ENCODE results near the gene RPS25.
"Not testable (repeated sequence)": the region's sequence is repeated elsewhere in the genome, so short reads cannot be mapped to it uniquely, and the experiment has no call there.

Gene RPS25

DNA sequence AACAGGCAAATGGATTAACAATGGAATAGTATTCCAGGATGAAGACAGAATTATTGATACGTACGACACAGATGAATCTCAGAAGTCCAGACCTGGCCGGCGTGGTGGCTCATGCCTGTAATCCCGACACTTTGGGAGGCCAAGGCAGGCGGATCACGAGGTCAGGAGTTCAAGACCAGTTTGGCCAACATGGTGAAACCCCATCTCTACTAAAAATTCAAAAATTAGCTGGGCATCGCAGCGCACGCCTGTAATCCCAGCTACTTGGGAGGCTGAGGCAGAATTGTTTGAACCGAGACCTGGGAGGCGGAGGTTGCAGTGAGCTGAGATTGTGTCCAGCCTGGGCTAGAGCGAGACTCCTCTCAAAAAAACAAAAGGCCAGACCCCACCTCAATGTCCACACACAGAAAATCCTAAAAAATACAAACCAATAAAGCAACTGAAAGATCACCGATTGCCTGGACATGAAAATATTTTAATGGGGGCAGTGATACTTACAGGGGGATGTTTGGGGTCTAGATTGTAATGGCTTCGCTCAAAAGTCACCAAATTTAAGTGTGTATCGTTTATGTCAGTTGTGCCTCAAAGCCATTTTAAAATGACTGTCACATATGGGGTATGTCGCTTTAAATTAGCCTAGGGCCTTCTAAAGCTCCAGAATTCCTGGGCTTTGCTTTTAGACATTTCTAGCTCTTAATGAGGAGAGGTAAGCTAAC is 3.8 kb downstream of the RPS25 start:
- no peak for DNase-seq

DNA sequence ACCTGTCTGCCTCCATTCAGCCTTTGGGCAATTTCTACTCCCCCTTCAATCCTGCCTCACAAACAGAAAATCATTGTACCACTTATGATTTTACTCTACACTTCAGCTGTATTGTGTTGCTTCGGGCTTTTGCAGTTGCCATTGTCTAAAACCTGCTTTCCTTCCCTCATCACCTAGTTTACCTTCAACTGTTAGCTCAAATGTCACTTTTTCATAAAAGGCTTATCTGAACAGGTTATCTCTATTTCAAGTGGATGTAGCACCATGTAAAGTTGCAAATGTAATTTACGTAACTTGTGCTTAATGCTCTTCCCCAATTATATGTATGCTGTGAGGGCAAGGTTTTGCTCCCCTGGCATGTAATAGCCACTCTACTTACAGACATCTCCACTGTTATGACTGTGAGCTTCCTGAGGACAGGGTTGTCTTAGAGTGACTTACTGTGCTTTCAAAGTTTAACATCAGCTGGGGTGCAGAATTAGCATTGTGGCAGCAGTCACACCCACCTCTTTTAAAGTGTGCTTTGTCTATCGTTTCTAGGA is 5.4 kb downstream of the RPS25 start:
- no peak for DNase-seq

DNA sequence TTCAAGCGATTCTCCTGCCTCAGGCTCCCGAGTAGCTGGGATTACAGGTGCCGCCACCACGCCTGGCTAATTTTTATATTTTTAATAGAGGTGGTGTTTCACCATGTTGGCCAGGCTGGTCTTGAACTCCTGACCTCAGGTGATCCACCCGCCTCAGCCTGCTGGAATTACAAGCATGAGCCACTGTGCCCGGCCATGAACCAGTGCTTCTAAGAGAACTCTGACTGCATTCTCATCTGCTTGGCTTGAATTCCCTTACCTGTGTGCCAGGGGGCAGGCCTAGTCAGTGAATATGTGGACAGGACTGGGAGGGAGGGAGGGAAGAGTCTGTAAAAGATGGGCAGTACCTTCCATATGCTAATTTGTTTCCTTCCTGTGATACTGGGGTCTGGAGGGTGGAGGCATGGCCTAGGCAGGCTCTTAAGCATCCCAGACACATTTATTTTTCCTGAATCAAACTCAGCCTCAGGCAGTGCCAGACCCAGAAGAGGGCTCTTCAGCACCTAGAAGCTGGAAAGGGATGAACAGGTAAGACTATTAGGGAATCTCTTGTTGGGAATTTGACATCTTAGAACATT is 6.6 kb downstream of the RPS25 start:
- no peak for DNase-seq

DNA sequence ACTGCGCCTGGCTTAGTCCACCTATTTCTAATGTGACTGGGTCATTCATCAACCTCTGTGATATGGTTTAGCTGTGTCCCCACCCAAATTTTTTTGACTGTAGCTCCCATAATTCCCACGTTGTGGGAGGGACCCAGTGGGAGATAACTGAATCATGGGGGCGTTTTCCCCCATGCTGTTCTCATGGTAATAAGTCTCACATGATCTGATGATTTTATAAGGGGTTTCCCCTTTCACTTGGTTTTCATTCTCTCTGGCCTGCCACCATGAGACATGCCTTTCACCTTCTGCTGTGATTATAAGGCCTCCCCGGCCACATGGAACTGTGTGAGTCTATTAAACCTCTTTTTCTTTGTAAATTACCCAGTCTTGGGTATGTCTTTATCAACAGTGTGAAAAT is 11.5 kb downstream of the RPS25 start:
- DNase-seq = no peak

DNA sequence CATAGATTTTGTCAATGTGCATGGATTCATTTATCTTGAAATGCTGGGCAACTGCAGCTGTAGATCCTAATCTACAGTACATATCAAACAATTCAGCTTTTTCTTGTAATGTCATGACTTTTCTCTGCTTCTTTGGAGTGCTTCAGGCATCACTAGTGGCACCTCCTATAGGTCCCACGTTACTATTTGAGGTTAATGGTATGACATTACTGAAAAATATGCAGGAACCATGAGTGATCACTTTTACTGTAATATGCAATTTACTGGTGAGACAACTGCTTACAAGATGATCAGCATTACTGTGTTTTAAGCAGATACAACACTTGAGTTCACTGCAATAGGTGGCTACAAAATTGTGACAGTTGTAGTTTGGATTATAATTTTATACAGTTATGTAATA is 17.2 kb downstream of the RPS25 start:
- peak; percentile 40 for DNase-seq

DNA sequence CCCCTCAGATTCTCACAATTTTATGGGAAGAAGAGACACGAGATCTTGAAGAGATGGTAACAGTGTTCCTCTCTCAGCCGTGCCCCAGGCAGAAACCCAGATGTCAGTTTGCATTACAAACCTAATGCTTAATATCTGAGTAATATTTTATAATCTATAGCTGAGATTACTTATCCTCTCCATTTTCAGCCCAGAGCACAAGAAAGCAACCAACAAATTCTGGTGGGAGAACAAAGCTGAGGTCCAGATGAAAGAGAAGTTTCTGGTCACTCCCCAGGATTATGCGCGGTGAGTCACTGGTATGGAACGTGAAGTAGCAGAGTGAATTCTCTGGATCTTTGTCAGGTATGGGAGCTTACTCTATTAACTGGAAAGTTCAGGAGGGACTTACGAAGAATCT is 19.3 kb downstream of the RPS25 start:
- peak; percentile 73 for DNase-seq

DNA sequence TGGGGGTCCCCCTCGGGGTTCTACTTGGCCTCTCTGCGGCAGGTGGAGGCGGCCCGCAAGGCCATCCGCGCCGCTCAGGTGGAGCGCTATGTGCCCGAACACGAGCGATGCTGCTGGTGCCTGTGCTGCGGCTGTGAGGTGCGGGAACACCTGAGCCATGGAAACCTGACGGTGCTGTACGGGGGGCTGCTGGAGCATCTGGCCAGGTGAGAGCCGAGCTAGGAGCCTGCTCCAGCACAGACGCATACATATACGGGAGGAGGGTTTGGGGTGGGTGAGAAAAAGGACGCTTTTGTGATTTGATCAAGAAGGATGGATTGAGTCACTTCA is 19.8 kb downstream of the RPS25 start:
- no peak for DNase-seq

DNA sequence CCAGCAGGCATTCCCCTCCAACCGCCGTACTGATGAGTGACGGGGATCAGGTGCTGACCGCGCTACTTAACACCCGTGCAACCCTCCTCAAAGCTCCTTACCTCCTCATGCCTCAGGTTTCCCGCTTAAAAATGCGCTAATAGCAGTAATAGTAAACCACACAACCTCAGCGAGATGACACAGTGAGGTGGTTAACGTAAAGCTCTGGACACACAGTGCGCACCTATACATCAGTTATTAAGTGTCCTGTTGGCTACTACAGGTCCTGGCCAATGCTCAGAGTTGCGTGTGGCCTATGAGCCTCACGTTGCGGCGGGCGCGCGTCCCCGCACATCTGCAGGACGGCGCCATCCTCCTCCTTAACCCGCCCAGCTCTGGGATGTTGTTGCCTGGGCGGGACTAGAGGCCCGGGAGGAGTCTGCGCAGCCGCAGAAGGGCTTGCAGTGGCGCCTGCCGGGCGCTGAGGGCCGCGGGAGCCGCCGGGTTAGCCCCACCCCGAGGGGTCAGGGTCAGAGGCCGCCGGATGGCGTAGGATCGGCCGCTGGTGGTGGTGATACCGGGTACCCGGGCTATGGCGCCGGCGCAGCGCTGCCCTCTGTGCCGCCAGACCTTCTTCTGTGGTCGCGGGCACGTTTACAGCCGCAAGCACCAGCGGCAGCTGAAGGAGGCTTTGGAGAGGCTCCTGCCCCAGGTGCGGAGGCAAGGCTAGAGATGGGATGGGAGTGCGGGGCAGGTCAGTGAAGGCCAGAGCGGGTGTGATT is 20.3 kb downstream of the RPS25 start, which contains the start of gene CENATAC:
TSS of gene CENATAC (plus strand) at position 512 of the 761 bp plus-strand sequence. CDS start at position 572, 60 bp downstream.
- DNase-seq = peak; percentile 91

DNA sequence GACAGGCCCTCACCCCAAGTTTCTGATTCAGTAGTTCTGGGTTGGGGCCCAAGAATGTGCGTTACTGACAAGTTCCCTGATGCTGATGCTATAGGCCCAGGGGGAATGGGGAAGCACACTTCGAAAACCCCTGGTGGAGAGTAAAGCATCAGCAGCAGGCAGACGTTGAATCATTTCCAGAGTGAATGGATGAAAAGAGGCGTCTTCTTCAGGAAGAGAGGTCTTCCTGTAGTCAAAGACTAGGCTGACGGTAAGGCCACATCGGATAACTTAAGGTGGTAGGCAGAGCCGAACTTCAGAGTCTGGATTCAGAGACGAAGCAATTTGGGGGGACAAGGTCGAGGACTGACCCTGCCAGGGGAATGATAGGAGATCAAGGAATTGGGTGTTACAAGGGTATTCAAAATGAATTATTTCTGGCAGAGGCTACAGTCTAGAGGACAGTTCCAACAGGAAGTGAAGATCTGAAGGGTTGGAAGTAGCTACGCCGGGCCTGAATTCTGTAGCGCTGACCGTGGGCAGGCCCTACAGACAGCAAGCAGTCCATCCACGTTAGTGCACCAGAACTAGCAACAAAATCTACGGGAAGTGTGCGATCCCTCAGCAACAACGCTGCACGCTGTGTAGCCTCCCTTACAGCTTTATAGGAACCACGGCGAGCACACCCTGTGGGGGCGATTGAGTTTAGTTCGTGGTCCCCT is 21.1 kb downstream of the RPS25 start:
- DNase-seq = peak; percentile 9

DNA sequence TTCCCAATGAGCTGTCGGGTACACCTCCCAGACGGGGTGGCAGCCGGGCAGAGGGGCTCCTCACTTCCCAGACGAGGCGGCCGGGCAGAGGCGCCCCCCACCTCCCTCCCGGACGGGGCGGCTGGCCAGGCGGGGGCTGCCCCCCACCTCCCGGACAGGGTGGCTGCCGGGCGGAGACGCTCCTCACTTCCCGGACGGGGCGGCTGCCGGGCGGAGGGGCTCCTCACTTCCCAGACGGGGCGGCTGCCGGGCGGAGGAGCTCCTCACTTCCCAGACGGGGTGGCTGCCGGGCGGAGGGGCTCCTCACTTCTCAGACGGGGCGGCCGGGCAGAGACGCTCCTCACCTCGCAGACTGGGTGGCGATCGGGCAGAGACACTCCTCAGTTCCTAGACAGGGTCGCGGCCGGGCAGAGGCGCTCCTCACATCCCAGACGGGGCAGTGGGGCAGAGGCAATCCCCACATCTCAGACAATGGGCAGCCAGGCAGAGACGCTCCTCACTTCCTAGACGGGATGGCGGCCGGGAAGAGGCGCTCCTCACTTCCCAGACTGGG is 26.6 kb downstream of the RPS25 start:
- DNase-seq = not testable (repeated sequence)

DNA sequence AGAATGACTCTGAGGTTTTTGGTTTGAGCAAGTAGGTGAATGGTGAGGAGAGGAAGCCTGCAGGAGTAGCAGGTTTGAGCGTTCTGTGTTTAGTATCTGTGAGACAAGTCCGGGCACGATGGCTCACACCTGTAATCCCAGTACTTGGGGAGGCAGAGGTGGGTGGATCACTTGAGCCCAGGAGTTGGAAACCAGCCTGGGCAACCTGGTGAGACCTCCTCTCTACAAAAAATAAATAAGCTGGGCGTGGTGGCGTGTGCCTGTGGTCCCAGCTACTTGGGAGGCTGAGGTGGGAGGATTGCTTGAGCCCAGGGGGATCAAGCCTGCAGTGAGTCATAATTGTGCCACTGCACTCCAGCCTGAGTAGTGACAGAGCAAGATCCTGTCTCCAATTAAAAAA is 29.9 kb downstream of the RPS25 start:
- DNase-seq = no peak

DNA sequence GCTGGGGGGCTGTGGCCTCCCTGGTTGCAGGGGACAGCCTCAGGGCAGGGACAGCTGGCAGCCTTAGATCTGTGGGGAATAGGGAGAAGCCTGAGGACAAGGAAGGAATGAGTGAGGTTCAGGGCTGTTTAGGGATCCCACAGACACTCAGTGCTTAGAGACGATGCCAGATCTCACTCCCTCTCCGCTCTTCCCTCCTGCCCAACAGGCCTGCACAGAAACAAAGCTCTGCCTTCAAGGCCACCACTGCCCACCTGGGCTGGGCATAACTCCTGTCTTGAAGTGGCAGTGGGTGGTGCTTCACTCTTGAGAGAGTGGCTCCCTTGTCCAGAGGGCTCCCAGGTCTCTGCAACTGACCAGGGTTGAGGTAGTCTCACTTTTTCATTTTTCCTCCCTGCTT is 33.3 kb downstream of the RPS25 start:
- no peak for DNase-seq

DNA sequence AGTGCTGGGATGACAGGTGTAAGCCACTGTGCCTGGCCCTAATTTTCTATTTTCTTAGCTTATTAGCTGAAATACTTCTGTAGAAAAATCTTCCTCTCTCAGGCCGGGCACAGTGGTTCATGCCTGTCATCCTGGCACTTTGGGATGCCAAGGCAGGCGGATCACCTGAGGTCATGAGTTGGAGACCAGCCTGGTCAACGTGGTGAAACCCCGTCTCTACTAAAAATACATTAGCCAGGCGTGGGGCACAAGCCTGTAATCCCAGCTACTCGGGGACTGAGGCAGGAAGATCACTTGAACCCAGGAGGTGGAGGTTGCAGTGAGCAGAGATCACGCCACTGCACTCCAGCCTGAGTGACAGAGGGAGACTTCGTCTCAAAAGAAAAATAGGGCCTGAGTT is 33.8 kb downstream of the RPS25 start:
- DNase-seq = not testable (repeated sequence)

DNA sequence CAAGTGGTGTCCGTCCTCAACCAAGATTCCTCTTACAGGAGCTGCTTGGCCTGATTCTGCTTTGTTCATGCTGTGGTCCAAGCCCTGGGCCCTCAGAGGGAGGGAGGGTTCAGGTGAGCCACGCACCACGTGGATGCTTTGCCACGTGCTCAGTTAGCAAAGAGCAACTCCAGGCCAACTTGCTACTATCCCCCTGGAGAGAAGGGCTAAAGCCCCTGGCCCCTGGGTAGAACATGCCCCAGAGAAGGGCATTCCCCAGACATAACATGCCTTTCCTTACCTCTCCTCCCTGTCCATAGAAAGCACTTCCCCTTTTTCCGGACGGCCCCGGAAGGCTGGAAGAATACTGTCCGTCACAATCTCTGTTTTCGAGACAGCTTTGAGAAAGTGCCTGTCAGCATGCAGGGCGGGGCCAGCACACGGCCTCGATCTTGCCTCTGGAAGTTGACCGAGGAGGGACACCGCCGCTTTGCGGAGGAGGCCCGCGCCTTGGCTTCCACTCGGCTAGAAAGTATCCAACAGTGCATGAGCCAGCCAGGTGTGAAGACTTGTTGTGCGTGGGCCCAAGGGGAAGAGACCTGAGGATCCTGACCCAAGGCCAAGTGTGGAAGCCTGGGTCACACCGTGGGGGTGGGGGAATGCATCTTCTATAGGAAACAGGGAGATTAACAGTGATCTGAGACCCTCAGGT is 37.8 kb downstream of the RPS25 start:
- DNase-seq = no peak

DNA sequence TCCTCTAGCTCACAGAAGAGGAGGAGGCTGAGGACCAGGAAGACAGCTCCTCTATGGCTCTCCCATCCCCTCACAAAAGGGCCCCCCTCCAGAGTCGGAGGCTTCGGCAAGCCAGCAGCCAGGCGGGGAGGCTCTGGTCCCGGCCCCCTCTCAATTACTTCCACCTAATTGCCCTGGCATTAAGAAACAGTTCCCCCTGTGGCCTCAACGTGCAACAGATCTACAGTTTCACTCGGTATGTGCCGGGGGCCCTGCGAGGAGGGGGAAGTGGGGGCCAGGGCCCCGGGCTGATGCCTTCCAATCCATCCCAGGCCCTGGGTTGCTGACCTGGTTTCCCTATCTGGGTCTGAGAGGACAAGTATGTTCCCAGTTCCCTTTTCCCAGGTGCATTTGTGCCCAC is 38.7 kb downstream of the RPS25 start:
- DNase-seq = no peak

DNA sequence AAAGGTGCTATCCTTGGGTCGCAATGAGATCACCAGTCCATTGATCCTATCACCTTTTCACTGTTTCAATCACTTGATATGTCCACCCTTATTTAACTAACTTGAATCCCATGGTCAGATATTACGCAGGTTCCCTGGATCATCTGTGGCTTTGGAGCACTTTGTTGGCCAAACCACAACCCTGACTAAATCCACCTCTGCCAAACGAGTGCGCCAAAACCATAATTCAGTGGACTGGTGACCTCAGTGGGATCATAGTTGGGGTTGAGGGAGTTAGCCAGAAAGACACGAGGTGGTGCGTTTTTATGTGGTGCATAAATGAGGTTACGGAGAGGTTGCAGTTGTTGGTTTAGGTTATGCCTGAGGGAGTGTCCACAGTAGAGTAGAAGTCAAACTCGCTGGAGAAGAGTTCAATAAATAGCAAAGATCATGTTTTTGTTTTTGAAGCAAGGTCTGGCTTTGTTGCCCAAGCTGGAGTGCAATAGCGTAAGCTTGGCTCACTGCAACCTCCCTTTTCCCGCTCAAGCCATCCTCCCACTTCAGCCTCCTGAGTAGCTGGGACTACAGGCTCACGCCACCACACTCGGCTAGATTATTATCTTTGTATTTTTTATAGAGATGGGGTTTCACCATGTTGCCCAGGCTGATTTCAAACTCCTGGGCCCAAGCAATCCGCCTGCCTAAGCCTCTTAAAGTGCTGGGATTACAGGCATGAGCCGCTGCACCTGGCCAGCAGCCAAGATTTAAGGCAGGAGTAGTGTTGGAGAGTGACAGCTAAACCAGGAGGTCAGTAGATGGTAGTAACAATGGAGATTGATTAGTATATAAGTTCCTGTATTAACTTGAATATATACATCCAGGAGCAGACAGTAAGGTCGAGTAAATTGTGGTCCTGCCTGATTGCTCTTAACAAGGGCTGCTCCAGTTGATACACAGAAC is 42.1 kb downstream of the RPS25 start:
- DNase-seq = no peak

DNA sequence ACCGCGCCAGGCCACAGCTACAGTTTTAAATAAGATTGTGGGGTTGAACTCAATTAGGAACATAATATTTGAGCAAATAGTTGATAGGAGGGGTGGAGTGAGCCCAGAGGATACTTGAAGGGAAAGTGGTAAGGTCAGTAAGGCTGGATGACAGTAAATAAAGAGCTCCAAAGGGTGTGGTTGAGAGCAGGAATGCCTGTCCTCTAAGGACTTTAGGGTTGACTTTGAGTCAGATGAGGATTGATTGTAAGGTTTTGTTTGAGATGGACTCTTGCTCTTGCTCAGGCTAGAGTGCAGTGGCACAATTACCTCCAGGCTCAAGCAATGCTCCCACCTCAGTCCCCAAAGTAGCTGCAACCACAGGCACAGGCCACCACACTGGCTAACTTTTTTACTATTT is 44.2 kb downstream of the RPS25 start:
- no peak for DNase-seq

DNA sequence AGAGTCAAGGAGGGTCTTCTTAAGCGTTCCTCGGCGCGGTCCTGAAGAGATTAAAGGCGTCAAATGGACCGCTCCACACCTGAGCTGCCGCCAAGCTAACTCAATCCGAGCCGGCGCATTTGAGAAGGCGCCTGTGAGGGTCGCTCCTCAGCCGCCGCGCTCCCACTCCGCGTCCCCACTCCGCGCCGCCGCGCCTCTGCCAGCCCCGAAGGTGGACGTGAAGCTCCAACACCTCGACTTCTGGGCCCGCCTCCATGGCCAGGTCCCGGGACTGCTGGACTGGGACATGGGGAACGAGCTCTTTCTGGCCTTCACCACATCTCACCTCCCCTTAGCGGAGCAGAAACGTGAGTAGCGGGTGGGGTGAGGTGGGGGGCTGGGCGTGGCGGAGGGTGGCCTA is 46.5 kb downstream of the RPS25 start, which contains the start of gene FOXR1:
TSS of gene FOXR1 (plus strand) at position 116 of the 400 bp plus-strand sequence. CDS start at position 287, 171 bp downstream.
- no peak for DNase-seq

DNA sequence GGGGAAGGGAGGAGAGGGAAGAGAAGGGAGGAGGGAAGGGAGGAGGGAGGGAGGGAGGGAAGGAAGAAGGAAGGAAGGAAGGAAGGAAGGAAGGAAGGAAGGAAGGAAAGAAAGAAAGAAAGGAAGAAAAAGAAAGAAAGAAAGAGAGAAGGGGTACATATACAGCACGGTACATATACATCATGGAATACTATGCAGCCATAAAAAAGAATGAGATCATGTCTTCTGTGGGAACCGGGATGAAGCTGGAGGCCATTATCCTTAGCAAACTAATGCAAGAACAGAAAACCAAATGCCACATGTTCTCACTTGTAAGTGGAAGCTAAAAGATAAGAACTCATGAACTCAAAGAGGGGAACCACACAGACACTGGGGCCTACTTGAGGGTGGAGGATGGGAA is 48.6 kb downstream of the RPS25 start:
- not testable (repeated sequence) for DNase-seq
